IMR-90 (cell line): Measurements from ENCODE around the gene AK1. TPM values are rescaled to one million over a fixed set of nuclear protein-coding genes. Genes with fewer than 3 reads are reported as not detected.

Experiments
- ATAC-seq: fragments of 200-7000 bp; cut with Tn5 transposase; 2 replicates; pipeline ENCODE4 v1.9.1; 2020; ENCODE audit warnings: low read depth, mild to moderate bottlenecking, moderate library complexity
- BruUV-seq: library from RNA; stranded (reverse); fragments of 400-500 nt; replicated peaks from 2 replicates; lab custom pipeline; 2021; lab: Mats Ljungman, UMichigan
- CTCF ChIA-PET: fragments of 300-600 bp; formaldehyde crosslinking; extraction: SDS; loops from one replicate; lab custom pipeline; 2021; ENCODE audit warnings: antibody characterized with exemption; lab: Yijun Ruan, JAX
- POLR2A ChIA-PET: fragments of 300-600 bp; sonication (Branson Sonifier 250); formaldehyde crosslinking; loops from one replicate; lab custom pipeline; 2022; ENCODE audit warnings: antibody characterized with exemption; ENCODE audit not compliant: unreplicated experiment; lab: Charles Lee
- DNase-seq: peaks from one replicate; pipeline ENCODE4 v3.0.0; 2013
- H2AFZ ChIP-seq: replicated peaks from 2 replicates; pipeline ENCODE3; 2013; ENCODE audit warnings: low read length, mild to moderate bottlenecking; ENCODE audit not compliant: poor library complexity
- H2AK5ac ChIP-seq: 2 replicates; pipeline ENCODE4 v1.6.1; 2013; ENCODE audit warnings: low read depth, low read length, inconsistent platforms
- H2AK9ac ChIP-seq: replicated peaks from 2 replicates; pipeline ENCODE3; 2013; ENCODE audit warnings: mild to moderate bottlenecking, low read depth, low read length, moderate library complexity; ENCODE audit not compliant: poor library complexity
- H2BK120ac ChIP-seq: 2 replicates; pipeline ENCODE4 v1.6.1; 2013; ENCODE audit warnings: low read depth, low read length, inconsistent platforms
- H2BK15ac ChIP-seq: 3 replicates; pipeline ENCODE4 v1.6.1; 2013; ENCODE audit warnings: low read depth, low read length, inconsistent platforms
- H2BK20ac ChIP-seq: 2 replicates; pipeline ENCODE4 v1.6.1; 2013; ENCODE audit warnings: low read depth, mild to moderate bottlenecking, inconsistent platforms, low read length, moderate library complexity
- H2BK5ac ChIP-seq: 2 replicates; pipeline ENCODE4 v1.6.1; 2013; ENCODE audit warnings: mild to moderate bottlenecking, low read depth, low read length, inconsistent platforms; ENCODE audit not compliant: poor library complexity, severe bottlenecking
- H3K14ac ChIP-seq: replicated peaks from 2 replicates; pipeline ENCODE4 v1.6.1; 2013; ENCODE audit warnings: low read depth, low read length, inconsistent platforms
- H3K18ac ChIP-seq: 2 replicates; pipeline ENCODE4 v1.6.1; 2013; ENCODE audit warnings: low read depth, low read length, control low read depth
- H3K23ac ChIP-seq: 2 replicates; pipeline ENCODE4 v1.6.1; 2013; ENCODE audit warnings: low read depth, low read length, inconsistent platforms
- H3K27ac ChIP-seq: 2 replicates; pipeline ENCODE4 v1.5.1; 2013; ENCODE audit warnings: mild to moderate bottlenecking, control low read depth, low read length; ENCODE audit not compliant: insufficient read depth
- H3K27me3 ChIP-seq: 2 replicates; pipeline ENCODE4 v1.6.1; 2013; ENCODE audit warnings: low read length; ENCODE audit not compliant: control insufficient read depth, insufficient read depth
- H3K36me3 ChIP-seq: 2 replicates; pipeline ENCODE4 v1.6.1; 2013; ENCODE audit warnings: low read length, mixed read lengths; ENCODE audit not compliant: control insufficient read depth, insufficient read depth
- H3K4ac ChIP-seq: 2 replicates; pipeline ENCODE4 v1.6.1; 2013; ENCODE audit warnings: low read depth, low read length, inconsistent platforms
- H3K4me1 ChIP-seq: 2 replicates; pipeline ENCODE4 v1.6.1; 2013; ENCODE audit warnings: low read length, mixed read lengths; ENCODE audit not compliant: control insufficient read depth, insufficient read depth
- H3K4me2 ChIP-seq: 2 replicates; pipeline ENCODE4 v1.6.1; 2013; ENCODE audit warnings: low read depth, mild to moderate bottlenecking, control low read depth, low read length, moderate library complexity
- H3K4me3 ChIP-seq: 2 replicates; pipeline ENCODE4 v1.5.1; 2013; ENCODE audit warnings: low read depth, mild to moderate bottlenecking, control low read depth, low read length, moderate library complexity; ENCODE audit not compliant: insufficient read depth
- H3K56ac ChIP-seq: 2 replicates; pipeline ENCODE4 v1.6.1; 2013; ENCODE audit warnings: low read length, inconsistent platforms; ENCODE audit not compliant: insufficient read depth; ENCODE audit errors: extremely low read depth
- H3K79me1 ChIP-seq, 2 experiments: 2 replicates each; pipeline ENCODE4 v1.6.1; 2013; ENCODE audit warnings: low read length in 2 of 2, inconsistent platforms in 1 of 2, low read depth in 1 of 2
- H3K9ac ChIP-seq: 2 replicates; pipeline ENCODE4 v1.6.1; 2013; ENCODE audit warnings: low read depth, low read length, control low read depth
- H3K9me1 ChIP-seq: 2 replicates; pipeline ENCODE4 v1.6.1; 2013; ENCODE audit warnings: low read length, inconsistent platforms; ENCODE audit not compliant: insufficient read depth
- H3K9me3 ChIP-seq: 2 replicates; pipeline ENCODE4 v1.6.1; 2013; ENCODE audit warnings: low read length; ENCODE audit not compliant: control insufficient read depth, insufficient read depth
- H4K20me1 ChIP-seq: 2 replicates; pipeline ENCODE4 v1.6.1; 2013; ENCODE audit warnings: low read length, inconsistent platforms; ENCODE audit not compliant: insufficient read depth
- H4K5ac ChIP-seq: 2 replicates; pipeline ENCODE4 v1.6.1; 2013; ENCODE audit warnings: mild to moderate bottlenecking, low read depth, low read length, control low read depth
- H4K8ac ChIP-seq, 2 experiments: 2 replicates each; pipeline ENCODE4 v1.6.1; 2013; ENCODE audit warnings: low read depth in 2 of 2, low read length in 2 of 2, control low read depth in 1 of 2, inconsistent platforms in 1 of 2
- H4K91ac ChIP-seq: 2 replicates; pipeline ENCODE4 v1.6.1; 2013; ENCODE audit warnings: low read depth, low read length, inconsistent platforms; ENCODE audit not compliant: insufficient read depth
- CEBPB ChIP-seq: IDR thresholded peaks from 2 replicates; pipeline ENCODE4 v1.6.1; 2012; ENCODE audit warnings: low read depth, low read length, improper control_type of control experiment
- CHD1 ChIP-seq: IDR thresholded peaks from 2 replicates; pipeline ENCODE4 v1.6.1; 2012; ENCODE audit warnings: low read depth, low read length, improper control_type of control experiment
- MAFK ChIP-seq: IDR thresholded peaks from 2 replicates; pipeline ENCODE4 v1.6.1; 2012; ENCODE audit warnings: low read depth, low read length, improper control_type of control experiment
- MAZ ChIP-seq: IDR thresholded peaks from 2 replicates; pipeline ENCODE4 v1.6.1; 2012; ENCODE audit warnings: low read depth, mild to moderate bottlenecking, low read length, improper control_type of control experiment, moderate library complexity, borderline replicate concordance
- MXI1 ChIP-seq: IDR thresholded peaks from 2 replicates; pipeline ENCODE4 v1.6.1; 2012; ENCODE audit warnings: low read depth, mild to moderate bottlenecking, low read length, moderate library complexity, borderline replicate concordance
- NFE2L2 ChIP-seq: fragments of 150-350 bp; IDR thresholded peaks from 2 replicates; pipeline ENCODE4 v1.6.1; 2016; ENCODE audit warnings: low read depth, mild to moderate bottlenecking, low read length
- POLR2A ChIP-seq: IDR thresholded peaks from 2 replicates; pipeline ENCODE4 v1.6.1; 2012; ENCODE audit warnings: mild to moderate bottlenecking, low read depth, low read length
- RFX5 ChIP-seq: IDR thresholded peaks from 2 replicates; pipeline ENCODE4 v1.8.0; 2012; ENCODE audit warnings: low read depth, mild to moderate bottlenecking, low read length, moderate library complexity
- SMC3 ChIP-seq: fragments of 150-350 bp; IDR thresholded peaks from 2 replicates; pipeline ENCODE4 v1.6.1; 2016; ENCODE audit warnings: low read depth, mild to moderate bottlenecking, antibody characterized with exemption, low read length, moderate library complexity
- WGBS, 2 experiments: methylation state at CpG; one replicate each; pipeline versions ENCODE4 v1.1.5 to v1.1.7; 2013; ENCODE audit warnings: missing lambda C conversion rate in 2 of 2; ENCODE audit not compliant: insufficient read length in 1 of 2; ENCODE audit errors: extremely low coverage in 2 of 2; 5-methylcytosine and 5-hydroxymethylcytosine counted together
- dilution Hi-C: fragments of 300-500 bp; cut with HindIII; formaldehyde crosslinking; loops from one replicate; pipeline ENCODE4 v1.14.3; 2018; ENCODE audit warnings: low sequenced_read_pairs; ENCODE audit not compliant: unreplicated experiment
- in situ Hi-C: fragments of 300-500 bp; cut with MboI; formaldehyde crosslinking; loops from 3 replicates; pipeline ENCODE4 v1.14.3; 2019; ENCODE audit warnings: low sequenced_read_pairs, inconsistent platforms, mixed read lengths
- intact Hi-C: fragments of 100-400 bp; cut with micrococcal nuclease; formaldehyde crosslinking; loops from 2 replicates; pipeline ENCODE4 v1.10.0; 2022
- polyA plus RNA-seq, 3 experiments: library from polyadenylated mRNA; depleted of rRNA; stranded (reverse); fragments of >200 nt; gene quantifications; 2 replicates each; pipeline ENCODE4 v1.2.3, GENCODE V29; 2012; ENCODE audit warnings: low replicate concordance in 1 of 3
- total RNA-seq: library from RNA; depleted of rRNA; stranded (reverse); fragments of >200 nt; gene quantifications from 2 replicates; pipeline ENCODE4 v1.2.3, GENCODE V29; 2012

Gene AK1
- total and polyA plus RNA-seq, 2 of the 4 experiments (the other 2 are of a cell fraction) = 44.8 to 119 TPM

- H2BK5ac ChIP-seq = peak within 1 kb of the TSS; percentile 89
- H4K20me1 ChIP-seq = peaks cover 27% of the 10 kb centered on the region
- peak within 1 kb of the TSS; percentile 92; the same call in 1 of the 3 replicates for H2BK15ac ChIP-seq
- dilution Hi-C loops = no loop called here
- POLR2A ChIA-PET = no interaction called here
- H3K27me3 ChIP-seq = no peaks in the 10 kb centered on the region
- peaks cover 30% of the 10 kb centered on the region for H3K4me1 ChIP-seq
- peaks cover 16% of the 10 kb centered on the region for H3K9me1 ChIP-seq
- peak within 1 kb of the TSS; percentile 98 for H3K4me3 ChIP-seq
- H2AK9ac ChIP-seq = peak within 1 kb of the TSS; percentile 88
- peak within 1 kb of the TSS; percentile 95 for H3K27ac ChIP-seq
- H3K9me3 ChIP-seq = no peaks in the 10 kb centered on the region
- peaks cover 19% of the 10 kb centered on the region for H3K36me3 ChIP-seq
- peak within 1 kb of the TSS; percentile 84 for H3K56ac ChIP-seq
- H4K91ac ChIP-seq = peak within 1 kb of the TSS; percentile 68
- peak within 1 kb of the TSS; percentile 93 to 95 for H4K8ac ChIP-seq
- no TSS peak for BruUV-seq
- DNase-seq (peak; percentile 68), ATAC-seq (peak; percentile 83)
- TF ChIP-seq CHD1 (no peak), CEBPB (no peak), MXI1 (peak; percentile 46; the same call in 1 of the 2 replicates), SMC3 (no peak), RFX5 (no peak), MAFK (no peak), MAZ (peak; percentile 74; the same call in 1 of the 2 replicates), POLR2A (no peak), NFE2L2 (no peak)
- peak within 1 kb of the TSS; percentile 85 for H3K14ac ChIP-seq
- CTCF ChIA-PET = interaction anchor here (0.5 to 1.2 kb wide), 2 partner anchors 107 to 165 kb away, joined by 3 to 4 read pairs; partner anchors contain the start of gene TOR2A
- peak within 1 kb of the TSS; percentile 91 for H2AFZ ChIP-seq
- in situ Hi-C loops = no loop called here
- peak within 1 kb of the TSS; percentile 90 for H2AK5ac ChIP-seq
- H4K5ac ChIP-seq = peak within 1 kb of the TSS; percentile 55
- peak within 1 kb of the TSS; percentile 91 for H3K9ac ChIP-seq
- peak within 1 kb of the TSS; percentile 80 for H2BK20ac ChIP-seq
- H2BK120ac ChIP-seq = peak within 1 kb of the TSS; percentile 81
- H3K4ac ChIP-seq = peak within 1 kb of the TSS; percentile 90
- H3K4me2 ChIP-seq = peak within 1 kb of the TSS; percentile 97
- peak within 1 kb of the TSS; percentile 91 for H3K23ac ChIP-seq
- peaks cover 19 to 50% of the 10 kb centered on the region in 2 experiments; a peak in 3 of 4 replicates for H3K79me1 ChIP-seq
- intact Hi-C loops = no loop called here
- 2% methylated on average over 30 of the region's 89 CpGs; no CpG with 5 or more reads in 1 of the 2 experiments for WGBS, 2 experiments
- H3K18ac ChIP-seq = peak within 1 kb of the TSS; percentile 90
Observed at GRCh38 chr9:127899128-127899943, 21.9 kb upstream of the AK1 start, which contains the start of gene ST6GALNAC6. TSS of gene ST6GALNAC6 (minus strand) at chr9:127899603. CDS start at chr9:127897981, 1,622 bp downstream.
